Loucy (cell line): Measurements from ENCODE around the gene FUOM.

Experiments
- H2AFZ ChIP-seq: fragments of 200-600 bp; sonication (generic); 2 replicates; pipeline ENCODE4 v1.6.0; 2016; ENCODE audit warnings: antibody characterized with exemption, mild to moderate bottlenecking, low read length, moderate library complexity
- H3F3A ChIP-seq: fragments of 200-600 bp; 2 replicates; pipeline ENCODE4 v1.6.0; 2016; ENCODE audit warnings: antibody characterized with exemption, low read depth, mild to moderate bottlenecking
- H3K27me3 ChIP-seq: fragments of 200-600 bp; sonication (generic); 2 replicates; pipeline ENCODE4 v1.6.1; 2014; ENCODE audit warnings: low read length, mild to moderate bottlenecking; ENCODE audit not compliant: insufficient read depth, poor library complexity, severe bottlenecking
- H3K36me3 ChIP-seq: fragments of 200-600 bp; sonication (generic); 2 replicates; pipeline ENCODE4 v1.6.1; 2016; ENCODE audit warnings: low read length; ENCODE audit not compliant: insufficient read depth
- H3K4me1 ChIP-seq: fragments of 200-600 bp; sonication (generic); 2 replicates; pipeline ENCODE4 v1.5.1; 2014; ENCODE audit warnings: low read length, mild to moderate bottlenecking; ENCODE audit not compliant: insufficient read depth, poor library complexity, severe bottlenecking
- H3K4me2 ChIP-seq: fragments of 200-600 bp; sonication (generic); 2 replicates; pipeline ENCODE4 v1.6.0; 2014; ENCODE audit warnings: antibody characterized with exemption, low read length, low read depth, mild to moderate bottlenecking; ENCODE audit not compliant: poor library complexity, severe bottlenecking
- H3K4me3 ChIP-seq: fragments of 200-600 bp; sonication (generic); 2 replicates; pipeline ENCODE4 v1.5.1; 2014; ENCODE audit warnings: low read length, mild to moderate bottlenecking, mixed read lengths; ENCODE audit not compliant: poor library complexity, severe bottlenecking
- H3K79me2 ChIP-seq: fragments of 200-600 bp; sonication (generic); 2 replicates; pipeline ENCODE4 v1.6.1; 2014; ENCODE audit warnings: low read length; ENCODE audit not compliant: insufficient read depth
- H3K9ac ChIP-seq: fragments of 200-600 bp; sonication (generic); 2 replicates; pipeline ENCODE4 v1.6.0; 2014; ENCODE audit warnings: mild to moderate bottlenecking, low read depth, low read length, moderate library complexity; ENCODE audit not compliant: poor library complexity, severe bottlenecking
- H3K9me2 ChIP-seq: fragments of 200-600 bp; sonication (generic); replicated peaks from 2 replicates; pipeline ENCODE4 v1.6.1; 2016; ENCODE audit warnings: low read depth, low read length, mixed read lengths
- H3K9me3 ChIP-seq: fragments of 200-600 bp; sonication (generic); 2 replicates; pipeline ENCODE4 v1.6.1; 2014; ENCODE audit warnings: mild to moderate bottlenecking, antibody characterized with exemption, low read length, low read depth; ENCODE audit not compliant: insufficient read depth
- H4K20me1 ChIP-seq: fragments of 200-600 bp; sonication (generic); 2 replicates; pipeline ENCODE4 v1.6.0; 2014; ENCODE audit warnings: antibody characterized with exemption, low read length, mild to moderate bottlenecking; ENCODE audit not compliant: insufficient read depth, poor library complexity, severe bottlenecking
- EZH2phosphoT487 ChIP-seq: fragments of 200-600 bp; IDR thresholded peaks from 2 replicates; pipeline ENCODE4 v1.6.1; 2018; ENCODE audit warnings: antibody characterized with exemption, mild to moderate bottlenecking, moderate library complexity, borderline replicate concordance
- TF ChIP-seq, protein P1 (sequence below): fragments of 200-600 bp; sonication (generic); conservative IDR thresholded peaks from 2 replicates; pipeline ENCODE4 v1.5.1; 2014; ENCODE audit warnings: mild to moderate bottlenecking, antibody characterized with exemption, low read length

Gene FUOM

GRCh38 chr10:133306941-133307379 is 50.9 kb downstream of the FUOM start:
- Histone ChIP-seq H3K4me1 (peaks cover 17% of the 10 kb centered on the region), H3F3A (no peaks in the 10 kb centered on the region; the same call in 1 of the 2 replicates), H3K79me2 (peaks cover 60% of the 10 kb centered on the region), H3K4me3 (peak overlapping the region; percentile 96), H3K36me3 (no peaks in the 10 kb centered on the region; the same call in 1 of the 2 replicates), H4K20me1 (peaks cover 11% of the 10 kb centered on the region), H3K9ac (peak overlapping the region; percentile 82), H3K9me3 (no peaks in the 10 kb centered on the region), H3K27me3 (no peaks in the 10 kb centered on the region), H2AFZ (no peak overlapping the region), H3K4me2 (peak overlapping the region; percentile 91), H3K9me2 (no peaks in the 10 kb centered on the region)
- no peak for TF ChIP-seq EZH2phosphoT487
- TF ChIP-seq, protein P1, sequence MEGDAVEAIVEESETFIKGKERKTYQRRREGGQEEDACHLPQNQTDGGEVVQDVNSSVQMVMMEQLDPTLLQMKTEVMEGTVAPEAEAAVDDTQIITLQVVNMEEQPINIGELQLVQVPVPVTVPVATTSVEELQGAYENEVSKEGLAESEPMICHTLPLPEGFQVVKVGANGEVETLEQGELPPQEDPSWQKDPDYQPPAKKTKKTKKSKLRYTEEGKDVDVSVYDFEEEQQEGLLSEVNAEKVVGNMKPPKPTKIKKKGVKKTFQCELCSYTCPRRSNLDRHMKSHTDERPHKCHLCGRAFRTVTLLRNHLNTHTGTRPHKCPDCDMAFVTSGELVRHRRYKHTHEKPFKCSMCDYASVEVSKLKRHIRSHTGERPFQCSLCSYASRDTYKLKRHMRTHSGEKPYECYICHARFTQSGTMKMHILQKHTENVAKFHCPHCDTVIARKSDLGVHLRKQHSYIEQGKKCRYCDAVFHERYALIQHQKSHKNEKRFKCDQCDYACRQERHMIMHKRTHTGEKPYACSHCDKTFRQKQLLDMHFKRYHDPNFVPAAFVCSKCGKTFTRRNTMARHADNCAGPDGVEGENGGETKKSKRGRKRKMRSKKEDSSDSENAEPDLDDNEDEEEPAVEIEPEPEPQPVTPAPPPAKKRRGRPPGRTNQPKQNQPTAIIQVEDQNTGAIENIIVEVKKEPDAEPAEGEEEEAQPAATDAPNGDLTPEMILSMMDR = no peak

GRCh38 chr10:133306097-133306476 is 51.7 kb downstream of the FUOM start:
- Histone ChIP-seq H4K20me1 (peaks cover 11% of the 10 kb centered on the region), H3K79me2 (peaks cover 60% of the 10 kb centered on the region)

More at GRCh38 chr10:133306097-133306476, 51.7 kb downstream of the FUOM start:
- Histone ChIP-seq H3K4me3 (no peak overlapping the region), H3K27me3 (no peaks in the 10 kb centered on the region), H3F3A (no peaks in the 10 kb centered on the region), H3K4me1 (peaks cover 17% of the 10 kb centered on the region), H3K4me2 (peak overlapping the region; percentile 38), H3K36me3 (no peaks in the 10 kb centered on the region; the same call in 1 of the 2 replicates), H3K9me3 (no peaks in the 10 kb centered on the region), H3K9ac (no peak overlapping the region), H2AFZ (no peak overlapping the region), H3K9me2 (no peaks in the 10 kb centered on the region)
- no peak for TF ChIP-seq EZH2phosphoT487
- TF ChIP-seq, protein P1 = no peak
